Heart left ventricle (tissue), 16 donors: ENCODE results near the gene CCHCR1. TPM values are rescaled to one million over a fixed set of nuclear protein-coding genes. Genes with fewer than 3 reads are reported as not detected.
"Not testable (repeated sequence)": the region's sequence is repeated elsewhere in the genome, so short reads cannot be mapped to it uniquely, and the experiment has no call there.

ENCODE experiments used
- ATAC-seq, 4 donors: fragments of 200-7000 bp; cut with Tn5 transposase; one replicate each; pipeline ENCODE4 v1.9.1; 2020 to 2022; ENCODE audit warnings: moderate library complexity in 4 of 4, mild to moderate bottlenecking in 3 of 4, moderate number of reproducible peaks in 1 of 4
- DNase-seq, 5 donors: peaks; one replicate each; pipeline ENCODE4 v3.0.0-alpha.2; 2020
- H3K27ac ChIP-seq, 12 donors: fragments of 200-600 bp; sonication (generic) in 4 of 12; one replicate each; pipeline versions ENCODE4 v1.5.0 to v1.8.0; 2016 to 2022; ENCODE audit warnings: mild to moderate bottlenecking in 2 of 12
- H3K27me3 ChIP-seq, 9 donors: fragments of 200-600 bp; sonication (generic) in 2 of 9; one replicate each; pipeline versions ENCODE4 v1.5.1 to v1.8.0; 2016 to 2022; ENCODE audit warnings: mild to moderate bottlenecking in 3 of 9
- H3K36me3 ChIP-seq, 9 donors: fragments of 200-600 bp; sonication (generic) in 2 of 9; one replicate each; pipeline versions ENCODE4 v1.5.0 to v1.8.0; 2018 to 2022; ENCODE audit warnings: mild to moderate bottlenecking in 2 of 9
- H3K4me1 ChIP-seq, 12 donors: fragments of 200-600 bp; sonication (generic) in 4 of 12; one replicate each; pipeline versions ENCODE4 v1.5.0 to v1.8.0; 2016 to 2022; ENCODE audit warnings: mild to moderate bottlenecking in 3 of 12
- H3K4me3 ChIP-seq, 12 donors: fragments of 200-600 bp; sonication (generic) in 4 of 12; one replicate each; pipeline versions ENCODE4 v1.5.0 to v1.8.0; 2017 to 2022; ENCODE audit warnings: mild to moderate bottlenecking in 9 of 12, moderate library complexity in 4 of 12
- H3K9me3 ChIP-seq, 12 donors: fragments of 200-600 bp; sonication (generic) in 4 of 12; one replicate each; pipeline versions ENCODE4 v1.5.0 to v1.8.0; 2016 to 2022; ENCODE audit warnings: mild to moderate bottlenecking in 1 of 12
- POLR2A ChIP-seq, 2 donors: fragments of 450-650 bp; IDR thresholded peaks; one replicate each; pipeline ENCODE4 v1.6.1; 2017; ENCODE audit warnings: antibody characterized with exemption in 2 of 2, mild to moderate bottlenecking in 2 of 2, moderate library complexity in 2 of 2
- WGBS, 4 donors: extraction: QIAGEN DNeasy Blood & Tissue Kit in 2 of 4; methylation state at CpG; one replicate each; pipeline versions ENCODE4 v1.1.5 to v1.1.7; 2013 to 2018; 5-methylcytosine and 5-hydroxymethylcytosine counted together
- intact Hi-C, 10 donors: fragments of 100-400 bp; cut with DNase I; formaldehyde crosslinking; loops; one replicate each; pipeline versions ENCODE4 v1.11.1 to v1.14.2; 2022
- polyA plus RNA-seq, 2 donors: library from polyadenylated mRNA; stranded (reverse); fragments of 200-250 nt; gene quantifications; one replicate each; pipeline ENCODE4 v1.2.3, GENCODE V29; 2013
- total RNA-seq, 9 donors: library from RNA; depleted of rRNA in 2 of 9; stranded (reverse); fragments of >200 nt in 2 of 9; fragmentation: NEBNext Ultra II Directional in 3 of 9; extraction: Animal tissue kit (Norgen Biotek cat#: 25700) in 3 of 9; gene quantifications; one replicate each; pipeline versions ENCODE4 v1.1.0 to v1.2.4, GENCODE V29; 2016 to 2023
- TF ChIP-seq, protein P1 (sequence below), 12 donors: fragments of 200-600 bp; sonication (generic) in 4 of 12; IDR thresholded peaks; one replicate each; pipeline versions ENCODE4 v1.5.0 to v1.8.0; 2018 to 2022; ENCODE audit warnings: antibody characterized with exemption in 12 of 12, mild to moderate bottlenecking in 5 of 12
- donor health status: ischemic (EF 13 %, LVEDD 7.1; RV severe dilation, severe dysfunction).
- donor health status: healthy with polysubstance abuse.
- donor health status: DM: no; HTN: yes; CAD: no.
- donor health status: DM: no; HTN: no; CAD: no.
- donor health status: ischemic (EF 25% LVEDD 6.9; RV normal size, moderate dysfunction).
- donor health status: ischemic (EF 25% LVEDD 5.7; RV mildly dilated, moderate dysfunction).
- donor health status: healthy.
- donor health status: DM: yes; HTN: yes; CAD: no.
- donor health status: ischemic (EF 35%, LVEDD 5.7; RV mildly dilated, moderate dysfunction).
- donor health status: nonischemic (EF 11% LVEDD 7.7; RV severe dilation, severe dysfunction).
- donor health status: DM: yes; HTN: yes; CAD: no.
- donor health status: PGD.
- donor health status: ischemic (EF 29% LVEDD 5.4; RV normal size, mild dysfunction).
- donor health status: nonischemic (EF 23%, LVEDD 6.1; RV moderate dilation, normal function).

CCHCR1 gene
- total and polyA plus RNA-seq, 11 donors, result 6.0 to 16.4 (median 10.4) TPM

GRCh38 chr6:31195308-31195979 lies 37.8 kb upstream of the CCHCR1 start:
- not testable (repeated sequence) for H3K9me3 ChIP-seq, ATAC-seq

GRCh38 chr6:31194061-31194834 lies 36.6 kb upstream of the CCHCR1 start:
- WGBS, 4 donors, result 69 to 78% (median 75%) methylated on average over 6 of the region's 6 CpGs
- intact Hi-C loops, result loop anchor here in 2 of 10 donors (2.0 to 10.0 kb wide), 3 partner anchors 55 to 279 kb away; partner anchors contain the start of genes PSORS1C2 (in 1 of the 2) and VARS2 (in 1 of the 2)

More at GRCh38 chr6:31195308-31195979, 37.8 kb upstream of the CCHCR1 start:
- peaks cover 0 to 24% (median 10%) of the 10 kb centered on the region in 12 donors for H3K4me1 ChIP-seq
- not testable (repeated sequence) for H3K4me3 ChIP-seq, DNase-seq, H3K27me3 ChIP-seq, H3K27ac ChIP-seq, H3K36me3 ChIP-seq
- intact Hi-C loops, result loop anchor here in 4 of 10 donors (2.0 to 10.0 kb wide), 5 partner anchors 57 to 281 kb away; partner anchors contain the start of genes HLA-C (in 2 of the 4), PSORS1C2 (in 1 of the 4) and VARS2 (in 1 of the 4)
- WGBS, 4 donors, result 95 to 97% (median 96%) methylated on average over 27 to 41 of the region's 41 CpGs

DNA sequence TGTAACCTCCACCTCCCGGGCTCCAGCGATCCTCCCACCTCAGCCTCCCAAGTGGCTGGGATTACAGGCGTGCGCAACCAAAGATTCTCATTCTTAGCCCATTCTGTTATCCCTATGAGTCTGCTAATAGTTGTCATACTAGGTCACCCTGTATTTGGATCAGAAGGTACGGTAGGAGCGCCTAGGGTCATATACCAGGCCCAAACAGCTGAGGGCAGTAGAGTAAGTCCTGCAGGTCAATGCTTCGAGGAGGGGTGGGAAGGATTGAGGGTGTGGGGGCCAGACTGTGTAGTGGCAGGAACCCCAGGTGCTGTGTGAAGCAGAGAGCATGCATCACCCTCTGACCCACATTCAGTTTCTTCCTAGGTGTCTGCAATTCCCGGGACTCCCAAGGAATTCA lies 35.6 kb upstream of the CCHCR1 start:
- no peak overlapping the region for H3K4me3 ChIP-seq
- H3K27ac ChIP-seq, result no peak overlapping the region
- 74 to 86% (median 79%) methylated on average over 8 of the region's 8 CpGs for WGBS, 4 donors
- H3K27me3 ChIP-seq, result no peaks in the 10 kb centered on the region
- DNase-seq (no peak), ATAC-seq (no peak)
- peaks cover 0 to 10% (median 4%) of the 10 kb centered on the region in 12 donors for H3K4me1 ChIP-seq
- H3K36me3 ChIP-seq, result peaks cover 0 to 4% (median 0%) of the 10 kb centered on the region in 9 donors
- intact Hi-C loops, result loop anchor here in 4 of 10 donors (2.0 to 10.0 kb wide), 3 partner anchors 54 to 278 kb away; partner anchors contain the start of genes PSORS1C2 (in 1 of the 4) and VARS2 (in 1 of the 4)
- no peaks in the 10 kb centered on the region for H3K9me3 ChIP-seq
- no peak for TF ChIP-seq POLR2A (IDR thresholded peaks at IDR 0.05)
- TF ChIP-seq, protein P1, sequence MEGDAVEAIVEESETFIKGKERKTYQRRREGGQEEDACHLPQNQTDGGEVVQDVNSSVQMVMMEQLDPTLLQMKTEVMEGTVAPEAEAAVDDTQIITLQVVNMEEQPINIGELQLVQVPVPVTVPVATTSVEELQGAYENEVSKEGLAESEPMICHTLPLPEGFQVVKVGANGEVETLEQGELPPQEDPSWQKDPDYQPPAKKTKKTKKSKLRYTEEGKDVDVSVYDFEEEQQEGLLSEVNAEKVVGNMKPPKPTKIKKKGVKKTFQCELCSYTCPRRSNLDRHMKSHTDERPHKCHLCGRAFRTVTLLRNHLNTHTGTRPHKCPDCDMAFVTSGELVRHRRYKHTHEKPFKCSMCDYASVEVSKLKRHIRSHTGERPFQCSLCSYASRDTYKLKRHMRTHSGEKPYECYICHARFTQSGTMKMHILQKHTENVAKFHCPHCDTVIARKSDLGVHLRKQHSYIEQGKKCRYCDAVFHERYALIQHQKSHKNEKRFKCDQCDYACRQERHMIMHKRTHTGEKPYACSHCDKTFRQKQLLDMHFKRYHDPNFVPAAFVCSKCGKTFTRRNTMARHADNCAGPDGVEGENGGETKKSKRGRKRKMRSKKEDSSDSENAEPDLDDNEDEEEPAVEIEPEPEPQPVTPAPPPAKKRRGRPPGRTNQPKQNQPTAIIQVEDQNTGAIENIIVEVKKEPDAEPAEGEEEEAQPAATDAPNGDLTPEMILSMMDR (IDR thresholded peaks at IDR 0.05), result no peak

More at GRCh38 chr6:31194061-31194834, 36.6 kb upstream of the CCHCR1 start:
- Histone ChIP-seq H3K4me3 (no peak overlapping the region), H3K36me3 (peaks cover 0 to 4% (median 0%) of the 10 kb centered on the region in 9 donors), H3K4me1 (peaks cover 0 to 21% (median 10%) of the 10 kb centered on the region in 12 donors), H3K9me3 (no peaks in the 10 kb centered on the region), H3K27ac (no peak overlapping the region), H3K27me3 (no peaks in the 10 kb centered on the region)
- DNase-seq (no peak), ATAC-seq (no peak)
- no peak for TF ChIP-seq POLR2A (IDR thresholded peaks at IDR 0.05)
- TF ChIP-seq, protein P1 (IDR thresholded peaks at IDR 0.05), result no peak

DNA sequence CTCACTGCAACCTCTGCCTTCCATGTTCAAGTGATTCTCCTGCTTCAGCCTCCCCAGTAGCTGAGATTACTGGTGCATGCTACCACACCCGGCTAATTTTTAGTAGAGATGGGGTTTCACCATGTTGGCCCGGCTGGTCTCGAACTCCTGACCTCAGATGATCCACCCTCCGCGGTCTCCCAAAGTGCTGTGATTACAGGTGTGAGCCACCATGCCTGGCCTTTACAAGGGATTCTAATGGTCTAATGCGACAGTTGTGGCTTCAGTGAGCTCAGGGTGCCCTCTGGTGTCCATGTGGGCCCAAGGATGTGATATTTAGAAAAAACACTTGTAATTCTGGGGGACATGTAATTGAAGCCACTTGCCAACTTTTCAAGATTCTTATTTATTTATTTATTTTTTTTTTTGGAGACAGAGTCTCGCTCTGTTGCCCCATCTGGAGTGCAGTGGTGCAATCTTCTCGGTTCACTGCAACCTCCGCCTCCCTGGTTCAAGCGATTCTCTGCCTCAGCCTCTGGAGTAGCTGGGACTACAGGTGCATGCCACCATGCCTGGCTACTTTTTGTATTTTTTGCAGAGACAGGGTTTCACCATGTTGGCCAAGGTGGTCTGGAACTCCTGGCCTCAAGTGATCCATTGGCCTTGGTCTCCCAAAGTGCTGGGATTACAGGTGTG lies 35.0 kb upstream of the CCHCR1 start:
- TF ChIP-seq, protein P1 (IDR thresholded peaks at IDR 0.05), result peak; percentile 53 to 74 (median 64)
- intact Hi-C loops, result loop anchor here in 9 of 10 donors (1.0 to 10.0 kb wide), 5 partner anchors 52 to 278 kb away; partner anchors contain the start of genes PSORS1C2 (in 1 of the 9) and VARS2 (in 1 of the 9)
- ATAC-seq (peak in 1 of 4 donors; percentile 48), DNase-seq (peak; percentile 62 to 77 (median 68))
- not testable (repeated sequence) for H3K36me3 ChIP-seq, H3K4me1 ChIP-seq, H3K4me3 ChIP-seq, H3K27ac ChIP-seq, H3K27me3 ChIP-seq, H3K9me3 ChIP-seq
- 56 to 64% (median 59%) methylated on average over 10 of the region's 10 CpGs for WGBS, 4 donors
